HG03045 (cell line): Measurements from ENCODE around the gene USP31.

Experiments used
- ATAC-seq: cut with Tn5 transposase; IDR thresholded peaks from one replicate; pipeline ENCODE4 v1.9.1; 2021; ENCODE audit warnings: mild to moderate bottlenecking, moderate library complexity; ENCODE audit not compliant: unreplicated experiment

USP31 gene, protein sequence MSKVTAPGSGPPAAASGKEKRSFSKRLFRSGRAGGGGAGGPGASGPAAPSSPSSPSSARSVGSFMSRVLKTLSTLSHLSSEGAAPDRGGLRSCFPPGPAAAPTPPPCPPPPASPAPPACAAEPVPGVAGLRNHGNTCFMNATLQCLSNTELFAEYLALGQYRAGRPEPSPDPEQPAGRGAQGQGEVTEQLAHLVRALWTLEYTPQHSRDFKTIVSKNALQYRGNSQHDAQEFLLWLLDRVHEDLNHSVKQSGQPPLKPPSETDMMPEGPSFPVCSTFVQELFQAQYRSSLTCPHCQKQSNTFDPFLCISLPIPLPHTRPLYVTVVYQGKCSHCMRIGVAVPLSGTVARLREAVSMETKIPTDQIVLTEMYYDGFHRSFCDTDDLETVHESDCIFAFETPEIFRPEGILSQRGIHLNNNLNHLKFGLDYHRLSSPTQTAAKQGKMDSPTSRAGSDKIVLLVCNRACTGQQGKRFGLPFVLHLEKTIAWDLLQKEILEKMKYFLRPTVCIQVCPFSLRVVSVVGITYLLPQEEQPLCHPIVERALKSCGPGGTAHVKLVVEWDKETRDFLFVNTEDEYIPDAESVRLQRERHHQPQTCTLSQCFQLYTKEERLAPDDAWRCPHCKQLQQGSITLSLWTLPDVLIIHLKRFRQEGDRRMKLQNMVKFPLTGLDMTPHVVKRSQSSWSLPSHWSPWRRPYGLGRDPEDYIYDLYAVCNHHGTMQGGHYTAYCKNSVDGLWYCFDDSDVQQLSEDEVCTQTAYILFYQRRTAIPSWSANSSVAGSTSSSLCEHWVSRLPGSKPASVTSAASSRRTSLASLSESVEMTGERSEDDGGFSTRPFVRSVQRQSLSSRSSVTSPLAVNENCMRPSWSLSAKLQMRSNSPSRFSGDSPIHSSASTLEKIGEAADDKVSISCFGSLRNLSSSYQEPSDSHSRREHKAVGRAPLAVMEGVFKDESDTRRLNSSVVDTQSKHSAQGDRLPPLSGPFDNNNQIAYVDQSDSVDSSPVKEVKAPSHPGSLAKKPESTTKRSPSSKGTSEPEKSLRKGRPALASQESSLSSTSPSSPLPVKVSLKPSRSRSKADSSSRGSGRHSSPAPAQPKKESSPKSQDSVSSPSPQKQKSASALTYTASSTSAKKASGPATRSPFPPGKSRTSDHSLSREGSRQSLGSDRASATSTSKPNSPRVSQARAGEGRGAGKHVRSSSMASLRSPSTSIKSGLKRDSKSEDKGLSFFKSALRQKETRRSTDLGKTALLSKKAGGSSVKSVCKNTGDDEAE (N-terminal part only)

DNA sequence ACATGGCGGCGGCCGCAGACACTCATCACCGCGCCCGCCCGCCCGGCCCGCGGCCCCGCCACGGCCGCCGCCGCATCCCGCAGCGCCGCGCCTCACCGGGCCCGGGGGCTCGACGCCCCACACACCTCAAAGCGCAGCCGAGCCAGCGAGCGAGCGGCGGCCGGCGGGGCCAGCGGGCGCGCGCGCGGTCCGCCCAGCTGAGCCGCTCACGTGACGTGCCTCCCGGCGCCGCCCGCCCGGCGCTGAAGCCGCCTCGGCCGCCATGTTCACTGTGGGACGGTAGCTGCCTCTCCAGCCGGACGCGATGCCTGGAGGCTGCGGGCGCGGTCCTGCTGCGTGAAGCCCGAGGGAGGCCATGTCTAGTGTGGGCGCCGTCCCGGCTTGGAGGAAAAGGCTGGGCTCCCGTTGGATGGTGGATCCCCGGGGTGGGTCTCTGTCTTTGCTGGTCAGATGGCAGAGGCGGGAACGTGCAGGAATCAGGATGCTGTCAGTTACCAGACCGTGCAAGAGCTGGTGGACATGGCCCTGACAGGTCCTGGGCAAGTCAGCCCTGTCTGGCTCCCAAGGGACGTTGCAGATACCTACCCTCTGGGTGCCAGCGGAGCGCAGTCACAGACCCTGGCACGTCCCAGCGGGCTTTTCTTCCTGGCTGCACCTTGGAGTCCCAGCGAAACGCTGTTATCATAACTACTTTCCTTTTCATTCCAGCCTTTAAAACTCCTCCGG is at the start of gene USP31:
Gene USP31, minus strand, starts transcription at position 186 of the 726 bp plus-strand sequence. Its CDS starts 182 bp downstream, at position 4.
- ATAC-seq = peak; percentile 96

DNA sequence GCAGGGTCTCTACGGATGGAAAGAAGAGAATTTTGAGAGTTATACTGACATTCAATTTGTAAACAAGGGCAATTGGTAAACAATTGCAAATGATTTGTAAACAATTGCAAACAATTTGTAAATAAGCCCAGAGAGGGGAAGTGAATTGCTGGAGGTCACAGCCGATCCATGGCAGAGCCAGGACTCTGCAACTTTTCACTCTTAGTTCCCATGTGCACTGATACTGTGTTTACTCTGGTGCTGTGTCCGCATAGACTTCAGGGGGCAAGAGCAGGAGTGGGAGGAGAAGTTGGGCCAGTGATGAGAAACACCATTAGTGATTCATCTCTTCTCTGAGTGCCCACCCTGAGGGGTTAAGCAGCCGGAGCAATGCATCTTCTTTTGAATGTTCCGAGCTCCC is 47.3 kb upstream of the USP31 start:
- no peak for ATAC-seq

DNA sequence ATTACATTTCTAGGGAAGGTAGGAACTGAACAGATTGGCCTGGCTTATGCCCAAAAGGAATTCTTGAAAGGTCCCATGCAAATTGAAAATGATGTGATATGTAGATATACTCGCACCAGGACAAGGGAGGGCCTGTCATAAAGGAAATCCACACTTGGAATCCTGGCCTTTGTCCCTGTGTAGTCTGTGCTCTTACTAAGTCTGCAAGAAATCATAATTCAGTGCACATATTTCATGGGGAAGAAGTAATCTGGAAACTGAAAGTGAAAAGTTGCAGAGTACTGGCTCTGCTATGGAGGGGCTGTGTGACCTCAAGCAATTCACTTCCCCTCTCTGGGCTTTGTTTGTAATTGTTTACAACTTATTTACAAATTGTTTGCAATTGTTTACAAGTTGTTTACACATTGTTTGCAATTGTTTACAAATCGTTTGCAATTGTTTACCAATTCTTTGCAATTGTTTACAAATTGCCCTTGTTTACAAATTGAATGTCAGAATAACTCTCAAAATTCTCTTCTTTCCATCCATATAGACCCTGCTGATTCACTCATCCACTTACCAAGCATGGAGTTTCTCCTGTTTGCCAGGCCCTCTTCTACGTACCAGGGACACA is 46.2 kb upstream of the USP31 start:
- ATAC-seq = no peak

DNA sequence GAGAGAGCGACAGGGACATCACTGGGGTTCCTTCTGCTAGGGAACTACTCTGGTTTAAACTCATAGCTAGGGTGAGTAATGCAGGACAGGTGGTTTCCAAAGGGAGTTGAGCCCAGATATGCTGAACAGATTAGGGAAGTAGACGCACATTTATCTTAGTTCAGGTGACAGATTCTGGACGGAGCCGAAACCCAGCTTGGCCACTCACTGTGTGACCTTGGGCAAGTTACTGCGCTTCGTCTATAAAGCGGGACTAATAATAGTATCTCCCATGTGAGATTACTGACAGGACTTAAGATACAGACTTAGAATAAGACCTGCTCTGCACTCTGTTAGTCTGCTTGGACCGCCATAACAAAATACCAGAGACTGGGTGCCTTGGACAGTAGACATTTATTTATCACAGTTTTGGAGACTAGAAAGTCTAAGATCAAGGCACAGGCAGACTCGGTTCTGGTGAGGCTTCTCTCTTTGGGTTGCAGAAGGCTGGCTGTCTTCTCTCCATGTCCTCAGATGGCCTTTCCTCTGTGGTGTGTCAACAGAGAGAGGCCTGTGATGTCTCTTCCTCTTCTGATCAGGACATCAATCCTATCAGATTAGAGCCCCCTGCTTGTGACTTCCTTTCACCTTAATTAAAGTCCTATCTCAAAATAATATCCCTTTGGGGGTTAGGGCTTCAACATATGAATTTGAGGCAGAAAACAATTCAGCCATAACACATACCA is 45.4 kb upstream of the USP31 start:
- no peak for ATAC-seq

DNA sequence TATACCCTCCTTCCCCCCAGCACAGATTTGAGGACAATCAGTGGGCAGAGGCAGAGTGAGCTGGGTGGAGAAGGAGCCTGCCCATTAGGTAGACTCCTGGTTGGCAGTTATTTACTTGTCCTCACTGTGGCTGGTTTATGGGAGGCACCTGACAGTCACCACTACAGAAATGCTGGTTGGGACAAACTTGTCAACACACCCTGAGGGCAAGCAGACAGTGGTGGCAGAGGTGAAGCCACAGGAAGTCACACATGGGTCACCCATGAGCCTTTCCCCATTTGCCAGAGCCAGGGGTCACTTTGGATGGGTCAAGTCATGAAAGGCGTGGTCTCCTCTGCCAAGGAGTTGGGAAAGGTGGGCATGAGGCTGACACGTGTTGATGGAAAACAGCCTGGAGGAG is 39.7 kb upstream of the USP31 start:
- ATAC-seq = no peak

DNA sequence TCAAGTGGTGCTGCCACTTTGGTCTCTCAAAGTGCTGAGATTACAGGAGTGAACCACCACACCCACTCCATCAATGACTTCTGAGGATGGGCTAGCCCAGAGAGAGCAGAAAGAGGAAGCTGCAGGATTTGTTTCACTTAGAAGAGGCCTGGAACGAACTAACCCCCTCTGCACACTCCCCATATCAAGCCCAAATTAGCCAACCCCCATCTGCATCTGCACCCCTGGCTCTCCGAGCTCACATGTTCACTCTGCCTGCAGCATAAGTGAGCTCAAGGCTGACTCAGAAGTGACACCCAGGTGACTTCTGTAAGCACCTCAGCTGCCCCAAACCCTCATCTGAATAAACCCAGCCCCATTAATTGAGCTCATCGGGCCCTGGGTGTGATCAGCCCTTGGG is 38.1 kb upstream of the USP31 start:
- ATAC-seq = no peak

DNA sequence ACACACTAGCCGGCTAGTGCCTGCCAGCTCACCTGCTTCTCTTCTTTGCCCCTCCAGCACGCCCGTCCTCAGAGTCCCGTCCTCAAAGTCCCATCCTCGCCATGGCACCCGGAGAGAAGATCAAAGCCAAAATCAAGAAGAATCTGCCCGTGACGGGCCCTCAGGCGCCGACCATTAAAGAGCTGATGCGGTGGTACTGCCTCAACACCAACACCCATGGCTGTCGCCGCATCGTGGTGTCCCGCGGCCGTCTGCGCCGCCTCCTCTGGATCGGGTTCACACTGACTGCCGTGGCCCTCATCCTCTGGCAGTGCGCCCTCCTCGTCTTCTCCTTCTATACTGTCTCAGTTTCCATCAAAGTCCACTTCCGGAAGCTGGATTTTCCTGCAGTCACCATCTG is 36.9 kb upstream of the USP31 start:
- no peak for ATAC-seq

DNA sequence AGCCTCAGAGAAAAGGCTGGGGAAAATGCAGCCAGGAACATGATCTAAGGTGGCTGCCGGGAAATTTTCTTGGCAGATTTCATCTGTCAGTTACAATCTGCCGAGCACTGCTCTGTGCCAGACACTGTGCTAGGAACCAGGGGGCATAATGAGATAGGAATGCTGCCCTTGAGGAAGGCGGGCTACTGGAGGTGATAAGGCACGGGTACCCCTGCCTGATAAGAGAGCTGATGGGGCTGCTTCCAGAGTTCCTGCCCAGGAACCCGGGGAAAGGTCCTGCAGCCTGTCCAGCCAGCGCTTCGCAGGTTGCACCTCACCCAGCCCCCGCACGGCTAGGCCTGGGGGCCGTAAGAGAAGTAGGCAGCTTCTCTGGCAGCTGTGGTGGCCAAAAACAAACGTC is 36.4 kb upstream of the USP31 start:
- no peak for ATAC-seq

DNA sequence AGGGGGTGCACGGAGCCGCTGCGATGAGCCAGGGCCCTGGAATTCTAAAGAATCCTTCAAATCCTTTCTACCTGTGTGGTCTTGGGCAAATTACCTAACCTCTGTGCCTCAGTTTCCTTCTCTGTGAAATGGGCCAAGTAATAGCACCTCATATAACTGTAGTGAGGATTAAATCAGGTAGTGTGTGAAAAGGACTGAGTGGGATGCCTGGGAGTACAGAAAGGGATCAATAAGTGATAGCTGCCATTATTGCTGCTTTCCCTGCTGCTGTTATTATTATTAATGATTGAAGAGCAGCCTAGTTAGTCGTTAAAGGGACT is 34.3 kb upstream of the USP31 start:
- no peak for ATAC-seq

DNA sequence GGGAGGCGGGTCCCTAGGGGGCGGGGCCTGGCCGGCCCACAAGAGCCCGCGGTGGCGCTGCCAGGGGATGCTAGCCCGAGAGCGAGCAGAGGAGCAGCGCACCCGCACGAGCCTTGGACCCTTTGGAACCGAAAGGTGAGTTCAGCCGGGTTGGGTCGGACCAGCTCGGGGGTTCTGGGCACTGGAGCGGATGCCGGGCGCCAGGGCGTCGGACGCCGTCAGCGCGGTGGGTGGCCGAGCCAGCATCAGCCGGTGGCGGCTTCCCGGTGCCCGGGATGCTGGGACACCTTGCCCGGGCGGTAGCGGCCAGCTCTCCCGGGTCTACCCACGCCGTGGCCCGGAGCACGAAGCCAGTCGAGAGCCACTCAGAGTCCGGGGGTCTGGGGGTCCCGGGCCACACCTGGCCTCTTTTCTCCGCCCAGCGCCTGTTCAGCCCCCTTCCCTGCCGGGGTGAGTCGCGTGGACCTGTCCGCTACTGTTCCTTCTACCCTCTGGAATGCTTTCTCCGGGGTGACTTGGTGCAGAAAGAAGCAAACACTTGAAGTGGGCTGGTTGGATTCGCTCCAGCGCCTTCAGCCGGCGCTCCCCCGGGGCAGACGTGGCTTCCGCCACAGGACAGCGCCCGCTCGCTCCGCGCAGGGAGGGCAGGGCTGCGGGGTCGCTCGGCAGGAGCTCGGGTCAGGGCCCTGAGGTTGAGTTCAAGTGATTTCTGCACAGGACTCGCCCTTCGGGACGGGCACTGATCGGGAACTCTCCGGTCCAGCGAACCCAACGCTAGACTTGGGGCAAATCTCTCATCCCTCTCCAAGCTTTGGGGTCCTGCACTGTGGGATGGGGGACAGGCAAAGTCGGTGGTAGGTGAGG is 33.7 kb upstream of the USP31 start, which contains the start of gene SCNN1G:
Gene SCNN1G, plus strand, starts transcription at position 67 of the 864 bp plus-strand sequence. CDS start 3,527 bp downstream, outside the sequence.
- ATAC-seq = peak; percentile 24

DNA sequence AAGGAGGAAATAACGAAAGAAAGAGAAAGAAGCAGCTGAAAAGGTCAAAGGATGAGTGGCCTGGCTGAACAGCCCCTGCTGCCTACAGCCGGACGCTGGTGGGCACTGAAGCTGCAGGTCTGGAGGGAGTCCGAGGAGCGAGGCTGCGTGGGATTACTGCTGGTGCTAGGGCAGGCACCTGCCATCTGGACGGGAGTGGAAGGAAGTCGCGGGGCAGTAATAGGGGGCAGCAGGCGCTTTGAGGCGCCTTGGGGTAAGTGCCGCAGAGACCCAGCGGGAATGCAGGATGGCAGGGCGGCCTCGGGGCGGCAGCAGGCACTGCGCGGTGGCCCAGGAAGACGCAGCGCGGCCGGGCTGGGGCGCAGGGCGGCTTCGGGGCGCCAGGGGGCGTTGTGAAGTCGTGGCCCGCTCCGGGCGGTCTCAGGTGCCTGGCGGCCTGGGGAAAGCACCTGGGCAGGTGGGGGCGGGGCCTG is 33.0 kb upstream of the USP31 start:
- ATAC-seq = peak; percentile 80

DNA sequence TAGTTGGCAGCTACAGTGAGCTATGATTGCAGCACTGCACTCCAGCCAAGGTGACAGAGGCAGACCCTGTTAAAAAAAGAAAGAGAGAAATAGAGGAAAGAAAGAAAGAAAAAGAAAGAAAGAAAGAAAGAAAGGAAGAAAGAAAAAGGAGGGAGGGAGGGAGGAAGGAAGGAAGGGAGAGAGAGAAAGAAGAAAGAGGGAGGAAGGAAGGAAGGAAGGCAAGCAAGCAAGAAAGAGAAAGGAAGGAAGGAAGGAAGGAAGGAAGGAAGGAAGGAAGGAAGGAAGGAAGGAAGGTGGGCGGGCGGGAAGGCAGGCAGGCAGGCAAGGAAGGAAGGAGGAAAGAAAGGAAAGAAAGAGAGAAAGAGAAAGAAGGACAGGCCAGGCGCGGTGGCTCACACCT is 32.3 kb upstream of the USP31 start:
- ATAC-seq = no peak

DNA sequence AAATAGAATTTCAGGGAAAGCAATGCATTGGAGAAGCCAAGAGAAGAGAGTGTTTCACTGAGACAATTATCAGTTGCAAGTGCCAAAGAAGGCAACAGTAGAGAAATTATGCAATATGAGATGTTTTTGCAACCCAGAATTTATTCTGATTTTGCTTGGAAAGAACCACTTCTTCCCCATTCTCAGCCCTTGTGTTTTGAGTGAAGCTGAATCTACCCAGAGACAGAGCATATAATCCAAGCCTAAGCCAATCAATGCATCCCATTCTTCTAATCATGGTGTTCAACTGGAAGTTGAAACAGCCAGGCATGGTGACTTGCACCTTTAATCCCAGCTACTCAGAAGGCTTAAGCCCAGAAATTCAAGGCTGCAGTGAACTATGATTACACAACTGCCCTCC is 26.4 kb upstream of the USP31 start:
- ATAC-seq = no peak

DNA sequence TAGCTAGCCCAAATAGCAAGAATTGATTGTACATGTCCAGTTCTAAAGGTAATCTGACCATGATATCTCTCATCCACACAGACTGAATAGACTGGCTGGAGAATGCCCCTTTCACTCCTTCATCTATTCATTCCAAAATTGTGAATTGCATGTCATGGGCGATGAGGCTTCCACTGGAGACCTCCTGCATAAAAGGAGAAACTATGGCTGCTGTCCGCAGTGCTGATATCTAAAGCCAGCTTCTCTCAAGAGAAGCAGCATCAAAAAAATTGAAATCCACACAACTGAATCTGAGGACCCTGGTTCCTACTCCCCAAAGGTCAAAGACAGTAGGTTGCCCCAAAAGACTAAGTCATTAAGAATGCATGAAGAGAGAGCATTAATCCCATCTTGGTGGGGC is 25.4 kb upstream of the USP31 start:
- ATAC-seq = no peak

DNA sequence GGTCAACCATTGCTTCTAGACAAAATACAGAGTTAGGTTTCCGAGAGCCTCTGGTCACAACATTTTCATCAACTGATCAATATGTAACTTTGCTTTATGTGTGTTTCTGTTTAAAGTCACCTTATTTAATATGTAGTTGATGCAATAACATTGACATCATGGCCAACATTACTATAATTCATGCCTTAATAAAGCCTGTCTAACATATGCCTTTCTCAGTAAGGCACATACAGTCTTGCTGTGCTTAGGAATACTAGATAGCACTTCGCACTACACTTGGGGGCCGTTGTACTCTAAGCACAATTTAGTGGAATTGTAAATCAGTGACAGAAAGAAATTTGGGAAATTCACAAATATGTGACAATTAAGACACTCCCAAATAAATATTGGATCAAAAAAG is 23.7 kb upstream of the USP31 start:
- ATAC-seq = no peak

DNA sequence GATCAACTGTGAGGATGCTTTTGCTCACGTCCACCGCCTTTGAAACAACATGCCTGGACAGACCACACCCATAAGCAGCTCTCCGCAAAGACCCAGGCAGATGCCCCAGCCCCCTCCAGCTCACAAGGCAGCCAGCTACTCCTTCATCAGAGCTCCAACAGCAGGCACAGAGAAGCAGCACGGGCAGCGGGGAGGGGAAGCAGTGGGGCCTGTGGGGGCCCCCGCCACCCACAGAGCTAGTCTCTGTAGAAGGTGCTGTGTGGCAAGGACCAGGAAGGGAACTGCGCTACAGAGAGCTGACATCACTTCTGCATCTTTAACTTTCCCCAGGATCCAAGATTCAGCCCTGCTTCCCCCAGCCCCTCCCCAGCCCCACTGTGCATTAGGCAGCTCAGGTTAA is 23.3 kb upstream of the USP31 start:
- ATAC-seq = no peak

DNA sequence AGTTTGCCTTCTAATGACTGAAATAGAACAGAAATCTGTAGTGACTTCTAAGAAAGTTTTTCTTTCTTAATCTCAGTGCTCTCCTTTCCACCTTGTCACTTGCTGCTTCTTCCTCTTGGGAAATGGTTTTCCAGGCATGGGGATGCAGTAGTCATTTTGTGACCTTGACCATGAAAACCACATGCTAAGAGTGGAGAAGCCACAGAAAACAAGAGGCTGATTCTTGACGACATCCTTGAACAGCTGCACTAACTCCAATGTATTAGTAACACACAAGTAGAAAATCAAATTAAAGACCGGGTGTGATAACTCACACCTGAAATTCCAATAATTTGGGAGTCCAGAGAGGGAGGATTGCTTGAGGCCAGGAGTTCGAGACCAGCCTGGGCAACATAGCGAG is 15.5 kb upstream of the USP31 start:
- ATAC-seq = no peak

DNA sequence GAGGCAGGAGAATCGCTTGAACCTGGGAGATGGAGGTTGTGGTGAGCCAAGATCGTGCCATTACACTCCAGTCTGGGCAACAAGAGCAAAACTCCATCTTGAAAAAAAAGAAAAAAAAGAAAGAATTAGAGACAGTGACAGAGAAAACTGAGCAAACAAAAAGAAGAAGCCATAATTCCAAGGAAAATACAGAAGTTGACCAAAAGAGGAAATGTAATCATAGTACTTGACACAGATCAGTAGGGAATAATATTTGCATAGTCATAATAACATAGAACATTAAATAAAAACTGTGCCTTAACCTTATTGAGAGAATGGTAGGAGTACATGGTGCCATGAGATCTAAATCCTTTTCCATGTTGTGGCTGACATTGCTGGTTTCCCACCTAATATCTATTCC is 14.7 kb upstream of the USP31 start:
- no peak for ATAC-seq
